CD14-positive monocyte (primary cell): Measurements from ENCODE around the gene LENG1. TPM values are rescaled to one million over a fixed set of nuclear protein-coding genes. Genes with fewer than 3 reads are reported as not detected.

Experiments used
- DNase-seq, 3 donors: peaks; one replicate each; pipeline ENCODE4 v3.0.0-alpha.2; 2011 to 2022
- H2AFZ ChIP-seq: 2 replicates; pipeline ENCODE4 v1.6.0; 2012; ENCODE audit warnings: mild to moderate bottlenecking, low read depth, low read length, inconsistent platforms; ENCODE audit not compliant: insufficient read depth, poor library complexity, severe bottlenecking
- H3K27ac ChIP-seq, 2 donors: 1 replicate in 1 of 2; 2 replicates in 1 of 2; pipeline ENCODE4 v1.5.1; 2012 to 2013; ENCODE audit warnings: low read length in 2 of 2, control low read depth in 1 of 2, inconsistent platforms in 1 of 2, low read depth in 1 of 2, mild to moderate bottlenecking in 1 of 2
- H3K27me3 ChIP-seq, 2 donors: one replicate each; pipeline versions ENCODE4 v1.6.0 to v1.6.1; 2011 to 2013; ENCODE audit warnings: low read length in 2 of 2; ENCODE audit not compliant: control insufficient read depth in 2 of 2, insufficient read depth in 2 of 2
- H3K36me3 ChIP-seq, 2 donors: replicated peaks in 1 of 2; 1 replicate in 1 of 2; 2 replicates in 1 of 2; pipeline versions ENCODE4 v1.5.1 to v1.6.1; 2012 to 2013; ENCODE audit warnings: low read length in 2 of 2, control low read depth in 1 of 2, inconsistent platforms in 1 of 2, mild to moderate bottlenecking in 1 of 2; ENCODE audit not compliant: insufficient read depth in 2 of 2, control insufficient read depth in 1 of 2
- H3K4me1 ChIP-seq, 2 donors: 1 replicate in 1 of 2; 2 replicates in 1 of 2; pipeline versions ENCODE4 v1.5.1 to v1.6.1; 2012 to 2013; ENCODE audit warnings: low read length in 2 of 2, control low read depth in 1 of 2, inconsistent platforms in 1 of 2, mild to moderate bottlenecking in 1 of 2, moderate library complexity in 1 of 2; ENCODE audit not compliant: insufficient read depth in 2 of 2, control insufficient read depth in 1 of 2
- H3K4me2 ChIP-seq: replicated peaks from 2 replicates; pipeline ENCODE3; 2012; ENCODE audit warnings: low read length, moderate library complexity, mild to moderate bottlenecking; ENCODE audit not compliant: poor library complexity, severe bottlenecking; ENCODE audit errors: extremely low read depth
- H3K4me3 ChIP-seq, 3 experiments: fragments of 200-600 bp in 1 of 3; sonication (generic) in 1 of 3; replicated peaks in 1 of 3; 1 replicate in 2 of 3; 2 replicates in 1 of 3; pipeline ENCODE4 v1.5.1; 2011 to 2013; ENCODE audit warnings: low read length in 3 of 3, mild to moderate bottlenecking in 3 of 3, control low read depth in 2 of 3, low read depth in 2 of 3, inconsistent platforms in 1 of 3, moderate library complexity in 1 of 3
- H3K79me2 ChIP-seq: 2 replicates; pipeline ENCODE4 v1.6.0; 2012; ENCODE audit warnings: mild to moderate bottlenecking, control low read depth, inconsistent platforms, low read length, moderate library complexity; ENCODE audit not compliant: insufficient read depth
- H3K9ac ChIP-seq: 2 replicates; pipeline ENCODE4 v1.6.0; 2017; ENCODE audit warnings: low read length, mild to moderate bottlenecking; ENCODE audit not compliant: insufficient read depth, poor library complexity, severe bottlenecking
- H3K9me3 ChIP-seq, 2 donors: replicated peaks in 1 of 2; 1 replicate in 1 of 2; 2 replicates in 1 of 2; pipeline versions ENCODE4 v1.5.1 to v1.6.1; 2012 to 2013; ENCODE audit warnings: low read length in 2 of 2, control low read depth in 1 of 2; ENCODE audit not compliant: control insufficient read depth in 1 of 2, insufficient read depth in 1 of 2
- H4K20me1 ChIP-seq: 2 replicates; pipeline ENCODE4 v1.6.0; 2012; ENCODE audit warnings: mild to moderate bottlenecking, low read length, control low read depth, moderate library complexity; ENCODE audit not compliant: insufficient read depth
- H3K27ac Mint-ChIP-seq, 7 donors: one replicate each; pipeline ENCODE4 v1.8.0; 2020; ENCODE audit warnings: mild to moderate bottlenecking in 7 of 7, mixed read lengths in 7 of 7, moderate library complexity in 6 of 7, inconsistent platforms in 2 of 7
- H3K27me3 Mint-ChIP-seq, 3 donors: one replicate each; pipeline ENCODE4 v1.8.0; 2021 to 2022; ENCODE audit warnings: low read depth in 3 of 3, mild to moderate bottlenecking in 3 of 3, mixed read lengths in 3 of 3, moderate library complexity in 3 of 3, inconsistent platforms in 1 of 3
- H3K36me3 Mint-ChIP-seq, 2 donors: one replicate each; pipeline ENCODE4 v1.8.0; 2020; ENCODE audit warnings: mixed read lengths in 2 of 2, inconsistent platforms in 1 of 2, mild to moderate bottlenecking in 1 of 2
- H3K4me1 Mint-ChIP-seq: one replicate; pipeline ENCODE4 v1.8.0; 2020; ENCODE audit warnings: mild to moderate bottlenecking, mixed read lengths
- H3K4me3 Mint-ChIP-seq, 2 donors: one replicate each; pipeline ENCODE4 v1.8.0; 2020; ENCODE audit warnings: mild to moderate bottlenecking in 2 of 2, mixed read lengths in 2 of 2, moderate library complexity in 1 of 2
- H3K9me3 Mint-ChIP-seq, 7 donors: one replicate each; pipeline ENCODE4 v1.8.0; 2020 to 2022; ENCODE audit warnings: mixed read lengths in 7 of 7, mild to moderate bottlenecking in 6 of 7, moderate library complexity in 6 of 7, inconsistent platforms in 2 of 7
- CTCF ChIP-seq: fragments of 200-600 bp; IDR thresholded peaks from one replicate; pipeline ENCODE4 v1.8.0; 2022; ENCODE audit warnings: antibody characterized with exemption, mild to moderate bottlenecking
- WGBS: methylation state at CpG from one replicate; pipeline ENCODE4 v1.1.5; 2013; ENCODE audit warnings: missing lambda C conversion rate; ENCODE audit not compliant: insufficient coverage; 5-methylcytosine and 5-hydroxymethylcytosine counted together
- intact Hi-C, 2 donors: fragments of 100-400 bp; cut with micrococcal nuclease; formaldehyde crosslinking; loops; one replicate each; pipeline versions ENCODE4 v1.15.0 to v1.15.1; 2023
- polyA minus RNA-seq: library from RNA; depleted of rRNA, polyadenylated mRNA; stranded (reverse); fragments of >200 nt; gene quantifications from 2 replicates; pipeline ENCODE4 v1.2.3, GENCODE V29; 2012
- polyA plus RNA-seq, 3 donors: library from polyadenylated mRNA; depleted of rRNA in 1 of 3; unstranded in 2 of 3; stranded (reverse) in 1 of 3; fragments of 300-500 nt in 2 of 3; fragments of >200 nt in 1 of 3; fragmentation: Illumina TruSeq in 2 of 3; gene quantifications; 1 replicate in 2 of 3; 2 replicates in 1 of 3; pipeline ENCODE4 v1.2.3, GENCODE V29; 2012 to 2021
- total RNA-seq, 12 experiments: library from RNA in 1 of 12; stranded (reverse) in 1 of 12; fragments of 120-200 nt in 1 of 12; gene quantifications; one replicate each; pipeline ENCODE4 v1.2.4 and lab custom pipeline; 2013 to 2026; ENCODE audit warnings: mixed read lengths in 6 of 12, inconsistent platforms in 1 of 12

The LENG1 gene
- 17.1 TPM for total RNA-seq (2013)
- 1 to 10 TPM; 3.4 to 5.4 (median 4.2) TPM for polyA plus RNA-seq
- polyA minus RNA-seq = 6.7 and 8.2 TPM in 2 replicates
- total RNA-seq (lab: John Stamatoyannopoulos, UW) = 2.7 to 7.2 (median 5.2) reads per million in 11 experiments

- peaks cover 0 to 15% (median 7%) of the 10 kb centered on the region in 3 donors for H3K27me3 Mint-ChIP-seq
- peak within 1 kb of the TSS; percentile 88 to 95 for H3K4me3 Mint-ChIP-seq
- Histone ChIP-seq H3K9me3 (no peaks in the 10 kb centered on the region), H3K36me3 (peaks cover 34 to 36% of the 10 kb centered on the region in 2 donors), H2AFZ (peak within 1 kb of the TSS; percentile 84), H3K9ac (peak within 1 kb of the TSS; percentile 73), H4K20me1 (peaks cover 47% of the 10 kb centered on the region), H3K79me2 (peaks cover 48% of the 10 kb centered on the region), H3K4me3 (peak within 1 kb of the TSS; percentile 69 to 94 (median 72)), H3K4me1 (peaks cover 54 to 62% of the 10 kb centered on the region in 2 donors), H3K27ac (peak within 1 kb of the TSS; percentile 78 to 93), H3K27me3 (peaks cover 0 to 3% of the 10 kb centered on the region in 2 donors), H3K4me2 (peak within 1 kb of the TSS; percentile 97)
- H3K36me3 Mint-ChIP-seq = peaks cover 28 to 36% of the 10 kb centered on the region in 2 donors
- peak; percentile 19 for TF ChIP-seq CTCF
- 0% methylated on average over 72 of the region's 72 CpGs for WGBS
- peaks cover 60% of the 10 kb centered on the region for H3K4me1 Mint-ChIP-seq
- peak; percentile 100 for DNase-seq
- peaks cover 0 to 2% (median 0%) of the 10 kb centered on the region in 7 donors for H3K9me3 Mint-ChIP-seq
- intact Hi-C loops = loop anchor here (1.0 to 2.0 kb wide), 3 partner anchors 22 to 31 kb away; partner anchors contain the start of genes CNOT3 (in 2 of the 2) and TSEN34 (in 1 of the 2)
- peak within 1 kb of the TSS; percentile 96 to 99 (median 98) for H3K27ac Mint-ChIP-seq
These were observed at the start of gene LENG1 for GRCh38 chr19:54159352-54160181. Gene LENG1 (minus strand): TSS chr19:54159721. CDS start chr19:54159695, 26 bp downstream.

GRCh38 chr19:54208784-54209057 is 49.2 kb upstream of the LENG1 start:
- no peak for DNase-seq
- Histone ChIP-seq H3K9ac (peak overlapping the region; percentile 81), H3K9me3 (no peaks in the 10 kb centered on the region), H3K36me3 (peaks cover 38 to 40% of the 10 kb centered on the region in 2 donors), H3K4me3 (peak overlapping the region in 2 of 3 experiments; percentile 4 to 58), H3K4me1 (peaks cover 80 to 87% of the 10 kb centered on the region in 2 donors), H4K20me1 (peaks cover 27% of the 10 kb centered on the region), H3K27me3 (no peaks in the 10 kb centered on the region), H3K27ac (peak overlapping the region; percentile 97 to 100), H3K4me2 (peak overlapping the region; percentile 48), H3K79me2 (peaks cover 79% of the 10 kb centered on the region), H2AFZ (no peak overlapping the region)
- 50% methylated on average over 4 of the region's 8 CpGs for WGBS
- no peak for TF ChIP-seq CTCF
- peaks cover 0 to 11% (median 2%) of the 10 kb centered on the region in 3 donors for H3K27me3 Mint-ChIP-seq
- H3K4me3 Mint-ChIP-seq = peak overlapping the region; percentile 86 to 100
- peak overlapping the region; percentile 99 to 100 (median 100) for H3K27ac Mint-ChIP-seq
- peaks cover 66 to 74% of the 10 kb centered on the region in 2 donors for H3K36me3 Mint-ChIP-seq
- intact Hi-C loops = loop anchor here (2.0 to 5.0 kb wide), 2 partner anchors 22 to 164 kb away; no protein-coding TSS in a partner anchor
- peaks cover 0 to 4% (median 0%) of the 10 kb centered on the region in 7 donors for H3K9me3 Mint-ChIP-seq
- H3K4me1 Mint-ChIP-seq = peaks cover 89% of the 10 kb centered on the region
